ENCODE results near the gene LZTS2.
"Not testable (repeated sequence)": the region's sequence is repeated elsewhere in the genome, so short reads cannot be mapped to it uniquely, and the experiment has no call there.

LZTS2 gene

GRCh38 chr10:100999742-101000126, at the start of gene LZTS2:
Gene LZTS2 (plus strand): TSS chr10:100999808. CDS start chr10:101002539, 2,731 bp downstream.
- DNase-seq, result no peak

GRCh38 chr10:100960251-100960650, 39.4 kb upstream of the LZTS2 start:
- DNase-seq, result no peak

GRCh38 chr10:100962351-100963080, 37.1 kb upstream of the LZTS2 start:
- DNase-seq, result no peak

GRCh38 chr10:100963826-100964225, 35.8 kb upstream of the LZTS2 start:
- DNase-seq, result no peak

- DNase-seq, result no peak
Observed at GRCh38 chr10:100965820-100966219, 33.8 kb upstream of the LZTS2 start.

GRCh38 chr10:100966887-100967286, 32.7 kb upstream of the LZTS2 start:
- no peak for DNase-seq

GRCh38 chr10:100967332-100967731, 32.3 kb upstream of the LZTS2 start:
- no peak for DNase-seq

GRCh38 chr10:100968062-100968736, 31.4 kb upstream of the LZTS2 start:
- no peak for DNase-seq

GRCh38 chr10:100968863-100969186, 30.8 kb upstream of the LZTS2 start:
- DNase-seq, result peak; percentile 45

- DNase-seq, result peak; percentile 62
Observed at GRCh38 chr10:100969187-100970075, 30.2 kb upstream of the LZTS2 start, which contains the start of gene SEMA4G. Gene SEMA4G (plus strand): TSS chr10:100969504. CDS start chr10:100972913, 3,409 bp downstream.

GRCh38 chr10:100970076-100970913, 29.3 kb upstream of the LZTS2 start:
- peak; percentile 62 for DNase-seq

- no peak for DNase-seq
Observed at GRCh38 chr10:100970914-100971811, 28.4 kb upstream of the LZTS2 start.

GRCh38 chr10:100972115-100972903, 27.3 kb upstream of the LZTS2 start:
- DNase-seq, result no peak

GRCh38 chr10:100972904-100973535, 26.6 kb upstream of the LZTS2 start:
- no peak for DNase-seq

- DNase-seq, result not testable (repeated sequence)
Observed at GRCh38 chr10:100975397-100975796, 24.2 kb upstream of the LZTS2 start.

- no peak for DNase-seq
Observed at GRCh38 chr10:100976906-100977305, 22.7 kb upstream of the LZTS2 start.

- no peak for DNase-seq
Observed at GRCh38 chr10:100977436-100977835, 22.2 kb upstream of the LZTS2 start.

- no peak for DNase-seq
Observed at GRCh38 chr10:100978121-100978900, 21.3 kb upstream of the LZTS2 start.

GRCh38 chr10:100978901-100979195, 20.8 kb upstream of the LZTS2 start:
- no peak for DNase-seq
